Measurements from ENCODE around the gene ERCC1.

The ERCC1 gene

GRCh38 chr19:45462174-45462573 lies 38.5 kb upstream of the ERCC1 start:
- no peak overlapping the region for H3K4me3 ChIP-seq (ENCODE audit: low read length in 2 of 2)
- peaks cover 3 to 6% of the 10 kb centered on the region in 2 donors for H3K4me1 ChIP-seq (ENCODE audit: control insufficient read depth in 2 of 2, insufficient read depth in 1 of 2, low read depth in 1 of 2, low read length in 2 of 2)
- no peaks in the 10 kb centered on the region for H3K36me3 ChIP-seq (replicated peaks in 1 of 2; ENCODE audit: control insufficient read depth in 2 of 2, insufficient read depth in 2 of 2, low read length in 2 of 2)
- H2AK5ac ChIP-seq (ENCODE audit: low read depth, low read length): no peak overlapping the region
- no peak overlapping the region for H2BK15ac ChIP-seq (ENCODE audit: low read length)
- H3K79me1 ChIP-seq (ENCODE audit: low read depth, low read length): no peaks in the 10 kb centered on the region
- no peak for DNase-seq (ENCODE audit: low spot score)
- no peak overlapping the region for H2BK120ac ChIP-seq (ENCODE audit: low read depth, low read length)
- H3K9ac ChIP-seq (ENCODE audit: low read depth, low read length, poor library complexity): no peak overlapping the region
- WGBS, 2 donors (ENCODE audit: extremely low coverage in 2 of 2, insufficient read length in 2 of 2, insufficient replicate concordance in 1 of 2): no CpG with 5 or more reads among the region's 4 CpGs
- peaks cover 0 to 4% (median 3%) of the 10 kb centered on the region in 3 experiments for H3K27me3 ChIP-seq (ENCODE audit: control insufficient read depth in 3 of 3, insufficient read depth in 3 of 3, low read depth in 1 of 3, low read length in 3 of 3)
- H3K14ac ChIP-seq (ENCODE audit: low read length): no peak overlapping the region
- no peak overlapping the region for H2BK5ac ChIP-seq (ENCODE audit: low read length)
- H2BK12ac ChIP-seq (ENCODE audit: low read length): no peak overlapping the region
- H3K18ac ChIP-seq (ENCODE audit: low read length): no peak overlapping the region
- no peak overlapping the region for H4K8ac ChIP-seq (ENCODE audit: low read depth, low read length)
- no peak overlapping the region for H3K4ac ChIP-seq (ENCODE audit: low read length)
- no peak overlapping the region for H3K23ac ChIP-seq (ENCODE audit: low read depth, low read length, poor library complexity)
- H3K9me3 ChIP-seq (replicated peaks in 1 of 2; ENCODE audit: control insufficient read depth in 2 of 2, insufficient read depth in 1 of 2, low read depth in 1 of 2, low read length in 2 of 2): no peaks in the 10 kb centered on the region
- H3K4me2 ChIP-seq (ENCODE audit: insufficient read depth, low read length, poor library complexity, severe bottlenecking): no peak overlapping the region
- H2AFZ ChIP-seq (ENCODE audit: low read length): no peak overlapping the region
- H3K27ac ChIP-seq (replicated peaks; ENCODE audit: low read length): no peak overlapping the region
- no peak overlapping the region for H4K91ac ChIP-seq (ENCODE audit: low read depth, low read length, poor library complexity)

- H2BK12ac ChIP-seq (ENCODE audit: low read length): no peak overlapping the region
- H3K79me1 ChIP-seq (ENCODE audit: low read depth, low read length): no peaks in the 10 kb centered on the region
- H2BK120ac ChIP-seq (ENCODE audit: low read depth, low read length): no peak overlapping the region
- H2BK15ac ChIP-seq (ENCODE audit: low read length): no peak overlapping the region
- no peak overlapping the region for H3K27ac ChIP-seq (replicated peaks; ENCODE audit: low read length)
- H3K4ac ChIP-seq (ENCODE audit: low read length): no peak overlapping the region
- no peak overlapping the region for H3K18ac ChIP-seq (ENCODE audit: low read length)
- peak overlapping the region in 1 of 2 donors; percentile 11 for H3K4me3 ChIP-seq (ENCODE audit: low read length in 2 of 2)
- no peak overlapping the region for H4K8ac ChIP-seq (ENCODE audit: low read depth, low read length)
- H2AFZ ChIP-seq (ENCODE audit: low read length): no peak overlapping the region
- no peak overlapping the region for H3K9ac ChIP-seq (ENCODE audit: low read depth, low read length, poor library complexity)
- DNase-seq (ENCODE audit: low spot score): no peak
- no peak overlapping the region for H3K4me2 ChIP-seq (ENCODE audit: insufficient read depth, low read length, poor library complexity, severe bottlenecking)
- no peaks in the 10 kb centered on the region for H3K36me3 ChIP-seq (replicated peaks in 1 of 2; ENCODE audit: control insufficient read depth in 2 of 2, insufficient read depth in 2 of 2, low read length in 2 of 2)
- H4K91ac ChIP-seq (ENCODE audit: low read depth, low read length, poor library complexity): no peak overlapping the region
- no CpG with 5 or more reads among the region's 8 CpGs for WGBS, 2 donors (ENCODE audit: extremely low coverage in 2 of 2, insufficient read length in 2 of 2, insufficient replicate concordance in 1 of 2)
- H3K27me3 ChIP-seq (ENCODE audit: control insufficient read depth in 3 of 3, insufficient read depth in 3 of 3, low read depth in 1 of 3, low read length in 3 of 3): peaks cover 0 to 4% (median 2%) of the 10 kb centered on the region in 3 experiments
- H3K4me1 ChIP-seq (ENCODE audit: control insufficient read depth in 2 of 2, insufficient read depth in 1 of 2, low read depth in 1 of 2, low read length in 2 of 2): peaks cover 2 to 7% of the 10 kb centered on the region in 2 donors
- H3K14ac ChIP-seq (ENCODE audit: low read length): no peak overlapping the region
- peak overlapping the region; percentile 1 for H2AK5ac ChIP-seq (ENCODE audit: low read depth, low read length)
- no peaks in the 10 kb centered on the region for H3K9me3 ChIP-seq (replicated peaks in 1 of 2; ENCODE audit: control insufficient read depth in 2 of 2, insufficient read depth in 1 of 2, low read depth in 1 of 2, low read length in 2 of 2)
- no peak overlapping the region for H2BK5ac ChIP-seq (ENCODE audit: low read length)
- no peak overlapping the region for H3K23ac ChIP-seq (ENCODE audit: low read depth, low read length, poor library complexity)
Measured at GRCh38 chr19:45460807-45461347, 37.2 kb upstream of the ERCC1 start.

GRCh38 chr19:45457776-45458175 lies 34.1 kb upstream of the ERCC1 start:
- no peak overlapping the region for H3K4me2 ChIP-seq (ENCODE audit: insufficient read depth, low read length, poor library complexity, severe bottlenecking)
- no peak overlapping the region for H2AK5ac ChIP-seq (ENCODE audit: low read depth, low read length)
- H3K23ac ChIP-seq (ENCODE audit: low read depth, low read length, poor library complexity): no peak overlapping the region
- H4K91ac ChIP-seq (ENCODE audit: low read depth, low read length, poor library complexity): no peak overlapping the region
- H3K4ac ChIP-seq (ENCODE audit: low read length): no peak overlapping the region
- H2AFZ ChIP-seq (ENCODE audit: low read length): no peak overlapping the region
- no peak overlapping the region for H2BK15ac ChIP-seq (ENCODE audit: low read length)
- H3K4me1 ChIP-seq (ENCODE audit: control insufficient read depth in 2 of 2, insufficient read depth in 1 of 2, low read depth in 1 of 2, low read length in 2 of 2): peaks cover 7 to 8% of the 10 kb centered on the region in 2 donors
- H3K9ac ChIP-seq (ENCODE audit: low read depth, low read length, poor library complexity): no peak overlapping the region
- no peak overlapping the region for H2BK12ac ChIP-seq (ENCODE audit: low read length)
- no peak for DNase-seq (ENCODE audit: low spot score)
- no peaks in the 10 kb centered on the region for H3K27me3 ChIP-seq (ENCODE audit: control insufficient read depth in 3 of 3, insufficient read depth in 3 of 3, low read depth in 1 of 3, low read length in 3 of 3)
- no peaks in the 10 kb centered on the region for H3K36me3 ChIP-seq (replicated peaks in 1 of 2; ENCODE audit: control insufficient read depth in 2 of 2, insufficient read depth in 2 of 2, low read length in 2 of 2)
- H3K4me3 ChIP-seq (ENCODE audit: low read length in 2 of 2): peak overlapping the region in 1 of 2 donors; percentile 35
- no peaks in the 10 kb centered on the region for H3K79me1 ChIP-seq (ENCODE audit: low read depth, low read length)
- H4K8ac ChIP-seq (ENCODE audit: low read depth, low read length): no peak overlapping the region
- no peak overlapping the region for H3K18ac ChIP-seq (ENCODE audit: low read length)
- no peak overlapping the region for H2BK5ac ChIP-seq (ENCODE audit: low read length)
- H3K27ac ChIP-seq (replicated peaks; ENCODE audit: low read length): no peak overlapping the region
- H3K9me3 ChIP-seq (replicated peaks in 1 of 2; ENCODE audit: control insufficient read depth in 2 of 2, insufficient read depth in 1 of 2, low read depth in 1 of 2, low read length in 2 of 2): no peaks in the 10 kb centered on the region
- no peak overlapping the region for H3K14ac ChIP-seq (ENCODE audit: low read length)
- H2BK120ac ChIP-seq (ENCODE audit: low read depth, low read length): no peak overlapping the region

GRCh38 chr19:45456500-45456815 lies 32.7 kb upstream of the ERCC1 start:
- no peak for DNase-seq (ENCODE audit: low spot score)
- H2BK15ac ChIP-seq (ENCODE audit: low read length): no peak overlapping the region
- no CpG with 5 or more reads among the region's 2 CpGs for WGBS, 2 donors (ENCODE audit: extremely low coverage in 2 of 2, insufficient read length in 2 of 2, insufficient replicate concordance in 1 of 2)
- peak overlapping the region; percentile 87 for H2AFZ ChIP-seq (ENCODE audit: low read length)
- no peaks in the 10 kb centered on the region for H3K36me3 ChIP-seq (replicated peaks in 1 of 2; ENCODE audit: control insufficient read depth in 2 of 2, insufficient read depth in 2 of 2, low read length in 2 of 2)
- H3K14ac ChIP-seq (ENCODE audit: low read length): no peak overlapping the region
- H3K27me3 ChIP-seq (ENCODE audit: control insufficient read depth in 3 of 3, insufficient read depth in 3 of 3, low read depth in 1 of 3, low read length in 3 of 3): peaks cover 0 to 4% (median 0%) of the 10 kb centered on the region in 3 experiments
- no peak overlapping the region for H3K23ac ChIP-seq (ENCODE audit: low read depth, low read length, poor library complexity)
- no peak overlapping the region for H2BK5ac ChIP-seq (ENCODE audit: low read length)
- no peak overlapping the region for H4K8ac ChIP-seq (ENCODE audit: low read depth, low read length)
- H2BK12ac ChIP-seq (ENCODE audit: low read length): no peak overlapping the region
- H3K4me3 ChIP-seq (ENCODE audit: low read length in 2 of 2): peak overlapping the region in 1 of 2 donors; percentile 1
- no peak overlapping the region for H2BK120ac ChIP-seq (ENCODE audit: low read depth, low read length)
- H3K9ac ChIP-seq (ENCODE audit: low read depth, low read length, poor library complexity): no peak overlapping the region
- H4K91ac ChIP-seq (ENCODE audit: low read depth, low read length, poor library complexity): no peak overlapping the region
- no peak overlapping the region for H3K27ac ChIP-seq (replicated peaks; ENCODE audit: low read length)
- no peak overlapping the region for H3K4me2 ChIP-seq (ENCODE audit: insufficient read depth, low read length, poor library complexity, severe bottlenecking)
- no peak overlapping the region for H3K18ac ChIP-seq (ENCODE audit: low read length)
- no peak overlapping the region for H3K4ac ChIP-seq (ENCODE audit: low read length)
- H2AK5ac ChIP-seq (ENCODE audit: low read depth, low read length): no peak overlapping the region
- H3K79me1 ChIP-seq (ENCODE audit: low read depth, low read length): no peaks in the 10 kb centered on the region
- H3K9me3 ChIP-seq (replicated peaks in 1 of 2; ENCODE audit: control insufficient read depth in 2 of 2, insufficient read depth in 1 of 2, low read depth in 1 of 2, low read length in 2 of 2): peaks cover 0 to 4% of the 10 kb centered on the region in 2 donors
- peaks cover 7 to 9% of the 10 kb centered on the region in 2 donors for H3K4me1 ChIP-seq (ENCODE audit: control insufficient read depth in 2 of 2, insufficient read depth in 1 of 2, low read depth in 1 of 2, low read length in 2 of 2)
